Measurements from ENCODE around the gene CTTN.

The CTTN gene

DNA sequence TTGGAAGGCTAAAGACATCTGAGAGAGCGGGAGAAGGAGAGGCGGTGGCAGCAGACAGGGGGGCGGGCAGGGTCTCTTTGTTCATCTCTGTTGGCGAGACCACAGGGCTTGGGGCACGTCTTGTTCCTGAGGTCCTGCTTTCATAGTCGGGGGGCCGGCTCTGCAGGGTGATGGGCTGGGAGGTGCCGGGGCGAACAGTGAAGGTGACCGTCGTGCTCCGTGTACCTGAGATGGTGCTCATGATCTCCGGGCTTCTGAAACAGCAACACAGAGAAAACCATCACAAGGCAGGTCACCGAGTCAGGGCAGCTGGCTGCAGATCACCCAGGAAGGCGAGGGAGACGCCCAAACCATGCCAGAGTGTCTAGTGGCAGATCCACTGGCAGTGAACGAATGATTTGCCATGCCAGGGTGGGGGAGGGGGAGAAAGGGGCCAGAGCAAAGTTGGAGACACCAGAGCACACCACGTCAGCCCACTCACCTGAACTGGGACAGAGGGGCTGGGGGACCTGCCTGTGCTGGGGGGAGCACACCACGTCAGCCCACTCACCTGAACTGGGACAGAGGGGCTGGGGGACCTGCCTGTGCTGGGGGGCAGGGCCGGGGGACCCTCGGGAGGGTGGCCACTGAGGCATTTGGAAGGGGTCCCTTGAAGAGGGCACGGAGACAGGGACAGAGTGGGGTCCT lies 75.0 kb downstream of the CTTN start:
- no peaks in the 10 kb centered on the region for H3K9me3 ChIP-seq (ENCODE audit: control insufficient read depth, low read length)
- no peak overlapping the region for H3K4me3 ChIP-seq (ENCODE audit: low read length)
- no peaks in the 10 kb centered on the region for H3K27me3 ChIP-seq (replicated peaks; ENCODE audit: control insufficient read depth, insufficient read depth, low read length)
- H3K36me3 ChIP-seq (ENCODE audit: control insufficient read depth, insufficient read depth, low read length, severe bottlenecking): no peaks in the 10 kb centered on the region
- H3K9ac ChIP-seq (ENCODE audit: low read length): no peak overlapping the region
- no peaks in the 10 kb centered on the region for H3K4me1 ChIP-seq (ENCODE audit: control insufficient read depth, insufficient read depth, low read length)
- DNase-seq (ENCODE audit: low read depth): no peak

DNA sequence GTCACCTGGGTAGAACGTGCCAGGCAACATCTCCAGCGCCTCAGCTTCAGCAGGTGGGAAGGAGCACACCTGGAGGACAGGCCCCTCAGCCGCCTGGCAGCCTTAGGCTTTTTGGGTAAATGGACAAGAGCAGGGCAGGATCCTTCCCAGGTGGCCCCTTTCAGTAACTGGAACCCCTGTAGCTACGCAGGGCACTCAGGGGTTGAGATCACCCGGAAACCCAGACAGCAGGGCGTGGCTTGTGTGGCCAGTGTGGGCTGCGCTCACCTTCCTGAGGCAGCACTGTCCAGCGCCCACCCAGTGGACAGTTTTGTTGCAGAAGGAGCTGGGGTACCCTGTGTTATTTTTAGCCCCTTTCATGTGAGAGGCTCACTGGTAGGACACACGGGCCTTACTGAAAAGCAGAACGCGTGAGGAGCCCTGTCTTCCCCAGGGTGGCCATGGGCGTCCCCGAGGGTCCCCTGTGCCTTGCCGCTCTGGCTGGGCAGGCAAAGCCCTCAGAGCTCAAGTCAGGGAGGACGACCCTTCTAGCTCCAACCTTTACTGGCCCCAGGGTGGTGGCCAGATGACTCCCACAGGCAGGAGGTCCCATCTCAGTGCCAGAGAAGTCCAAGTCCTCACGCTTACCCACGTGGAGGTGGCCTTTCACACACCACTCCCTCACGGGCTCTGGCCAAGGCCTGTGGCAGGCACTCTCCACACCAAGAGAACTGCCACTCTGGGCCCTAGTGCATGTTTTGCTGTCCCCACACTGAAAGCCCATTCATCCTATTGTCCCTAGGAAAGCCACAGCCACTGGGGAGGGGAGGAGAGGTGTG lies 75.8 kb downstream of the CTTN start:
- no peak overlapping the region for H3K9ac ChIP-seq (ENCODE audit: low read length)
- no peaks in the 10 kb centered on the region for H3K27me3 ChIP-seq (replicated peaks; ENCODE audit: control insufficient read depth, insufficient read depth, low read length)
- H3K4me3 ChIP-seq (ENCODE audit: low read length): no peak overlapping the region
- H3K36me3 ChIP-seq (ENCODE audit: control insufficient read depth, insufficient read depth, low read length, severe bottlenecking): no peaks in the 10 kb centered on the region
- no peak for DNase-seq (ENCODE audit: low read depth)
- no peaks in the 10 kb centered on the region for H3K4me1 ChIP-seq (ENCODE audit: control insufficient read depth, insufficient read depth, low read length)
- H3K9me3 ChIP-seq (ENCODE audit: control insufficient read depth, low read length): no peaks in the 10 kb centered on the region

DNA sequence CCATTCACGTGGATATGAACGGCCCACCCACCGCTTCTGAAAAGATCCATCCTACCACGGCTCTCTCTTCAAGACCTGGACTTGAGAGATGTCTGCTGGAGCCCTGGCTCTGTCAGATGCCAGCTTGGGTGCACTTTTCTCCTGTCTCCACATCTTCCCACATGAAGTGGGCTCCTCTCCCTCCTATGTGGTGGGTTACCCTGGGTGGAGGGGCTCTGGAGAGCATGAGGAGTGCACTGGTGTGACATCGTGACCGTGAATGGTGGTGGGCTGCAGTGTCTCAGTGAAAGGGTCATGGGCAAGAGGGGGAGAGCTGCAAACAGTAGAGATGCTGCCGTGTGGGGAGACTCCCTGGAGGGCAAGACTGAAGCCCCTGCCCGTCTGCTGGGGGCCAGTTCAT lies 76.4 kb downstream of the CTTN start:
- Histone ChIP-seq H3K4me3 (ENCODE audit: low read length) (no peak overlapping the region), H3K9me3 (ENCODE audit: control insufficient read depth, low read length) (no peaks in the 10 kb centered on the region), H3K9ac (ENCODE audit: low read length) (no peak overlapping the region), H3K4me1 (ENCODE audit: control insufficient read depth, insufficient read depth, low read length) (no peaks in the 10 kb centered on the region), H3K36me3 (ENCODE audit: control insufficient read depth, insufficient read depth, low read length, severe bottlenecking) (no peaks in the 10 kb centered on the region), H3K27me3 (replicated peaks; ENCODE audit: control insufficient read depth, insufficient read depth, low read length) (no peaks in the 10 kb centered on the region)
- no peak for DNase-seq (ENCODE audit: low read depth)

DNA sequence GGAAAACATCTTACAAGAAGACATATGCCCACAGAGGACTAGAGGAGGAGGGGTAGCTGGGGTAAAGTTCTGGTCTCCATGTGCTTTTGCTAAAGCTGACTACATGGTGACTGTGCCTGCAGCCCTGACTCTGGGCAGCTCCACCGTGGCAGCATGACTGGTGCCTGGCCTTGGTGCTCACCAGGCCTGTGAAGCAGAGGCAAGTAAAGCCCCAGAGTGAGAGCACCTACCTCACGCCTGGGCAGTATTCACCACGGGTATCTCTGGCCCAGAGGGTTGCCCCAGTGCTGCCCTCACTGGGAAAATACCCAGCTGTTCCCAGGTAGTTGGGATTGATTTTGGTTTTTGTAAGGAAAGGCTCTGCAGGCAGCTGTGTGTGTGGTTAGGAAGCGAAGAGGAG lies 78.3 kb downstream of the CTTN start:
- no peak overlapping the region for H3K9ac ChIP-seq (ENCODE audit: low read length)
- no peaks in the 10 kb centered on the region for H3K27me3 ChIP-seq (replicated peaks; ENCODE audit: control insufficient read depth, insufficient read depth, low read length)
- no peaks in the 10 kb centered on the region for H3K9me3 ChIP-seq (ENCODE audit: control insufficient read depth, low read length)
- no peaks in the 10 kb centered on the region for H3K36me3 ChIP-seq (ENCODE audit: control insufficient read depth, insufficient read depth, low read length, severe bottlenecking)
- no peak overlapping the region for H3K4me3 ChIP-seq (ENCODE audit: low read length)
- no peak for DNase-seq (ENCODE audit: low read depth)
- peaks cover 2% of the 10 kb centered on the region for H3K4me1 ChIP-seq (ENCODE audit: control insufficient read depth, insufficient read depth, low read length)

DNA sequence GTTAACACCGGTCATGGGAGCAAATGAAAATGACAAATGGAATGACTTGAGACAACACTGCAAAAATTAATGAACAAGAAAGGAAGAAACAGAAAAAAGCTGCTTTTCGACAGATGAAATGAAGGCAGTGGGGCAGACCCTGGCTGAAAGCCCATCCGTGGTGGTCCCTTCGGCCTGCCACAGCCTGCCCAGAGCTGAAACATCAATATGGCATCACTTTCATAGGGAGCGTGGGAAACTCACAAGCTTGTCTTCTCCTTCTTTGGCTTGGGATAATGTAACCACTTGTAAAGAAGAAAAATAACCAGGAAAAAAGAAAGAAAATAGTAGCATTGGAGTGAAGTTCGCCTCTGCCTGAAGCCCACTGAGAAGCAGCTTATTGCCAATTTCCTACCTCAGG lies 78.8 kb downstream of the CTTN start:
- Histone ChIP-seq H3K36me3 (ENCODE audit: control insufficient read depth, insufficient read depth, low read length, severe bottlenecking) (no peaks in the 10 kb centered on the region), H3K27me3 (replicated peaks; ENCODE audit: control insufficient read depth, insufficient read depth, low read length) (no peaks in the 10 kb centered on the region), H3K4me1 (ENCODE audit: control insufficient read depth, insufficient read depth, low read length) (peaks cover 7% of the 10 kb centered on the region), H3K9me3 (ENCODE audit: control insufficient read depth, low read length) (no peaks in the 10 kb centered on the region), H3K4me3 (ENCODE audit: low read length) (no peak overlapping the region), H3K9ac (ENCODE audit: low read length) (no peak overlapping the region)
- DNase-seq (ENCODE audit: low read depth): no peak

DNA sequence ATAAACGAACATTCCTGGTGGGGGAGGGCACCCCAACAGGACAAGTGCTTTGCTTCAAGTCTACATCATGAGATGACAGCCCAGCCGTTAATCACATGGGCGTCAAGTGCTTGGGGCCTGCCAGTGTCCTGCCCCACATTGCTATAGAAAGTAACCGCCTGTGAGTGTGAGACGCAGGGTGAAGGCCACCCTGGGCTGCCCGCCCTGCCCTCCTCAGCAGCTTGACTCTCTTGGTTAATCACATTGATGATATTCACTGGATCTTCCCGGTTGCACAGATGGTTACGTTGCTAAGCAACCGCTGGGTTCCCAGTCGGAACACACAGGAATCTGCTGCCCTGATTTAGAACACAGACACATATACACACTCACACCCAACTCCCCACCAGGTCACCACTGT lies 79.3 kb downstream of the CTTN start:
- Histone ChIP-seq H3K4me3 (ENCODE audit: low read length) (no peak overlapping the region), H3K4me1 (ENCODE audit: control insufficient read depth, insufficient read depth, low read length) (peaks cover 11% of the 10 kb centered on the region), H3K9ac (ENCODE audit: low read length) (no peak overlapping the region), H3K36me3 (ENCODE audit: control insufficient read depth, insufficient read depth, low read length, severe bottlenecking) (no peaks in the 10 kb centered on the region), H3K9me3 (ENCODE audit: control insufficient read depth, low read length) (no peaks in the 10 kb centered on the region), H3K27me3 (replicated peaks; ENCODE audit: control insufficient read depth, insufficient read depth, low read length) (no peaks in the 10 kb centered on the region)
- no peak for DNase-seq (ENCODE audit: low read depth)

DNA sequence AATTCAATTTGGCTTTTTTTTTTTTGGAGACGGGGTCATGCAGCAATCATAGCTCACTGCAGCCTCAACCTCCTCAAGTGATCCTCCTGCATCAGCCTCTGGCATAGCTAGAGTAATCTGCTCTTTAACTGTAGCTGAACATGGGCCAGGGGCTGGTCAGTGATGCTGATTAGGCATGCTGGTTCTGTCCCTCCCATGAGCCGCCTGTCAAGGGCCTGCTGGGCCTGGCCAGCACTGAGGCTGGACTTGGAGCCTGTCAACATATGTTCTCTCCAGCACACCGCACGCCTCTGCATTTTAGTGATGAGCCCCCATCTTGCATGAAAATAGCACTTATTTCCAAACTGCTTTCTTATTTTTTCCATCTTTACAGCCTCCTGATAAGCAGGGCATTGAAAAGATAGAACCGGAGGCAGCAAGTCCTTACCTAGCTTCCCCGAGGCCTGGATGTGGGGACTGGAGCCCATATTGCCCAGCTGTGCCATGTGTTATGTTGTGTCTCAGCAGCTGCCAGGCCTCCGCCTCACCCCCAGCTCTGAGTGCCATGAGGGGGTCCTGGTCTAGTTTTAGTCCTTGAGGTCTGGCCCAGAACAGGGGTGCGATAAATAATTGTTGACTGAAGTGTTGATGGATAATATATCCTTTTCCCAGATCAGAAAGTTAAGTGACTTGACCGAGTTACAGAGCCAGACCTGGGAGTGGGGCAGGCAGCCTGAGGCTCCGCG lies 80.0 kb downstream of the CTTN start:
- H3K4me1 ChIP-seq (ENCODE audit: control insufficient read depth, insufficient read depth, low read length): peaks cover 15% of the 10 kb centered on the region
- H3K9ac ChIP-seq (ENCODE audit: low read length): no peak overlapping the region
- H3K9me3 ChIP-seq (ENCODE audit: control insufficient read depth, low read length): no peaks in the 10 kb centered on the region
- H3K27me3 ChIP-seq (replicated peaks; ENCODE audit: control insufficient read depth, insufficient read depth, low read length): no peaks in the 10 kb centered on the region
- no peak for DNase-seq (ENCODE audit: low read depth)
- H3K4me3 ChIP-seq (ENCODE audit: low read length): no peak overlapping the region
- H3K36me3 ChIP-seq (ENCODE audit: control insufficient read depth, insufficient read depth, low read length, severe bottlenecking): no peaks in the 10 kb centered on the region

DNA sequence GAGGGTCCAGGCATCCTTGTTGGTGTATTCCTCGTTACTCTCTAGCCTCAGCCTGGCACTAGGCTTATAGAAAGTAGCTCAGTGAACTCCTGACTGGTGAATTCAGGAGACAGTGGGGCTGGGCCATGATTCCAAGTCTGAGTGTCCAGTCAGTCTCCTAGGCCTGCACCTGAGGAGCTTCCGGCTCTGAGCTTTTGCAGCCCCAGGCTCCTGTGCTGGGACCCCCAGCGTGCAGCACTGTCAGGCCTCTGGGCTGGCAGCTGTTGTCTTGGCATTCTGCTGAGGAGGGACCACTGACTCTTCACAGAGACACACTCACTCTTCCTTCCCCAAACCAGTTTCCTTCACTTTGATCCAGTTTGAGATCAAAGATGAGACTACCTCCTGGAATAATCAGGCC lies 82.4 kb downstream of the CTTN start:
- Histone ChIP-seq H3K9me3 (ENCODE audit: control insufficient read depth, low read length) (no peaks in the 10 kb centered on the region), H3K4me3 (ENCODE audit: low read length) (no peak overlapping the region), H3K9ac (ENCODE audit: low read length) (no peak overlapping the region), H3K36me3 (ENCODE audit: control insufficient read depth, insufficient read depth, low read length, severe bottlenecking) (peaks cover 3% of the 10 kb centered on the region), H3K4me1 (ENCODE audit: control insufficient read depth, insufficient read depth, low read length) (peaks cover 17% of the 10 kb centered on the region), H3K27me3 (replicated peaks; ENCODE audit: control insufficient read depth, insufficient read depth, low read length) (no peaks in the 10 kb centered on the region)
- DNase-seq (ENCODE audit: low read depth): no peak

DNA sequence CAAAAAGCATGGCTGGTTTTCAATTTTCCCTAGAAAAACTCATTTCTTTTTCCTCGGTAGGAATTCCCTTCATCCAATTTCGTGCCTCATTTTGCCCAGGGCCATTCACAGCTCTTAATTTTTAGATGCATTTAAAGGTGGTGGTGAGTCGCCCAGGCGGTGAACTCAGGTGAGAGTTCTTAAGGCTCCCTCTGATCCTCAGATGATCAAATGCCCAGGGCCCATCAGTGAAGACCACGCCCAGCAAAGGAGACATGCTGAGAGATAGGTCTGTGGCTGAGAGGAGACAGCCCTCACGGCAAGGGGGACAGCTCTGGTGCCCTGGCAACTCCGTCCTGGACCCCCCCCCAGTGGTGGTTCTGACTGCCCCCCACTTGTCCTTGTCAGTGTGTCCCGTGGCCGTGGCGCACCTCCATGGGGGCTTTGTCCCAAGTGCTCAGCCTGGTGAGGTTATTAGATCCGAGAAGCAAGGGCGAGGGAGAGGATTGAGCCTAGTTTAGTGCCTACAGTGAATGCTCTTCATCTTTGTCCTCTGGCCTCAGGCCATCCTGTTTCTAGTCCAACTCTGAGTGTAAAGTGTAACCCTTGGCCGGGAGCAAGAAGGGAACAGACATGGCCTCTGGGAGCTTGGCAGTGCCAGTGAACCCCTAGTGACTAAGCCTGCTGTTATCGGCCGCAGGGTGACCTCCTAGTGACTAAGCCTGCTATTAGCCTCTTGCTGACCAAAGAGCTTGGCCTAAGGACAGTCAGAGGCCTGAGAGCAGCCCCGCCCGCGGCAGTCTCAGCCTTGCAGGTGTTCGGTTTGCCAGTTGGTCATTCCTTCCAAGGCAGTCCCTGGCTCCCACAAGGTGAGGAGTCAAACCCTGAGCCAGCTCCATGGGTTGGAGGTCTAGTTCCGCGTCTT lies 83.5 kb downstream of the CTTN start:
- Histone ChIP-seq H3K4me3 (ENCODE audit: low read length) (no peak overlapping the region), H3K9ac (ENCODE audit: low read length) (no peak overlapping the region), H3K9me3 (ENCODE audit: control insufficient read depth, low read length) (no peaks in the 10 kb centered on the region), H3K36me3 (ENCODE audit: control insufficient read depth, insufficient read depth, low read length, severe bottlenecking) (peaks cover 3% of the 10 kb centered on the region), H3K4me1 (ENCODE audit: control insufficient read depth, insufficient read depth, low read length) (peaks cover 17% of the 10 kb centered on the region), H3K27me3 (replicated peaks; ENCODE audit: control insufficient read depth, insufficient read depth, low read length) (no peaks in the 10 kb centered on the region)
- DNase-seq (ENCODE audit: low read depth): no peak

DNA sequence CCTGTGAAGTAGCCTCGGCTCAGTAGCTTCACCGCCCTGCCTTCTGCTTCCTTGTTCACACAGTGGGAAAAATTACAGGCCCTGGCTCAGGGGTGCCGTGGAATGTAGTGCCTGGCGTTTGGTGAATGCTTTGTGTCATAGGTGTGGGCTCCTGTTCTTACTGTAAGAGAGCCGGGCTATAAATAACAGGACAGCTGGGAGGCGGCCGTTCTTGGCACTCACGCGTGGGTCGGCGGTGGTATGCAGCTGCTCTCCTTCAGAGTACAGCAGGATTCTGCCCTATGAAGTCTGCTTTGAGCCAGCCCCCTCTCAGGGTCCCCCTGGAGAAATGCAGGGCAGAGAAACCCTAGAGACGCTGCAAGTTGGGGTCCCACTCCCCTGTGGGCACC lies 84.2 kb downstream of the CTTN start:
- H3K9me3 ChIP-seq (ENCODE audit: control insufficient read depth, low read length): no peaks in the 10 kb centered on the region
- no peak overlapping the region for H3K4me3 ChIP-seq (ENCODE audit: low read length)

More for the DNA sequence above, 84.2 kb downstream of the CTTN start:
- peaks cover 17% of the 10 kb centered on the region for H3K4me1 ChIP-seq (ENCODE audit: control insufficient read depth, insufficient read depth, low read length)
- no peak overlapping the region for H3K9ac ChIP-seq (ENCODE audit: low read length)
- H3K36me3 ChIP-seq (ENCODE audit: control insufficient read depth, insufficient read depth, low read length, severe bottlenecking): peaks cover 3% of the 10 kb centered on the region
- DNase-seq (ENCODE audit: low read depth): no peak
- H3K27me3 ChIP-seq (replicated peaks; ENCODE audit: control insufficient read depth, insufficient read depth, low read length): no peaks in the 10 kb centered on the region
